Colon (tissue), 2 donors: Measurements from ENCODE around the gene B9D1.

Experiments
- FAIRE-seq: peaks from 2 replicates; lab custom pipeline; 2012; peaks lifted over from hg19 to GRCh38; lab: Jason Lieb, UNC
- donor health status: control.
- donor health status: control.

B9D1 gene

DNA sequence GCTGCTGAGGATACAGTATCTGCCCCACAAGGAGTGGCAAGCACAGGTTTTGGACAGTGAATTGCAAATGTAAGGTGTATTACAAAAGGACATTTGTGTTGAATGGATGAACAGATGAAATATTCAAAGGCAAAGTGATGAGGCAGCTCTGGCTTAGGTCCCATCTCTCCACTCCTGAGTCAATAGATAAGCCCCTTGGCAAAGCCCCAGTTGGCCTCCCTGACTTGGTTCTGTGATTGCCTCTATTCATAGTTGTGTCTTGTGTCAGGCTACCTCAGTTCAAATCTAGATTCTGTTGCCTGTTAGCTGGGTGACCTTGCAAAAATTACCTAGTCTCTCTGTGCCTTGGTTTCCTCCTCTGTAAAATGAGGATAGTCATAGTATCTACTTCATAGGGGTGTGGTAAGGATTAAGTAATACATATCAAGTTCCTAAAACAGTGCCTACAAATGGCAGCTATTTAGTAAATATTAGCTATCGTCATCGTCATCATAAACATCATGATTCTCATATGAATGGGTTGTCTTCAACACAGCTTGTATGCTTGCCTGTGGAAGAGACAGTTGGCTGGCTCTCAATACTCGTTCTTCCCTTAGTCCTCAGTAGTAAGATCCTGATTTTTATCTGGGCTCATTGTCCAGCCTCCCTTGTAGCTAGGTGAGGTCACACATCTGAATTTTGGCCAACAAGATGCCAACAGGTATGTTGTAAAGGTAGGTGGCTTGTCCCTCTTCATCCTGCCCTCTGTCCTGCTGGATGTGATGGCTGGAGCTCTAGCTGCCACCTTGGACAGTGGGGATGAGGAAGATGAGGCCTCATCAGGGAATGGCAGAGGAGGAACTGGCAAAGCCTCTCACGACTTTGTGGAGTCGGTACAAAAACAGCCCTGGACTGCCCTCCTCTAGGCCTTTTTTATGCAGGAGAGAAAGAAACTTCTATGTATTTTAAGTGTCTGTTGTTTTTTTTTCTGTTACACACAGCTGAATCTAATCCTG lies 26.6 kb upstream of the B9D1 start:
- FAIRE-seq, result no peak

DNA sequence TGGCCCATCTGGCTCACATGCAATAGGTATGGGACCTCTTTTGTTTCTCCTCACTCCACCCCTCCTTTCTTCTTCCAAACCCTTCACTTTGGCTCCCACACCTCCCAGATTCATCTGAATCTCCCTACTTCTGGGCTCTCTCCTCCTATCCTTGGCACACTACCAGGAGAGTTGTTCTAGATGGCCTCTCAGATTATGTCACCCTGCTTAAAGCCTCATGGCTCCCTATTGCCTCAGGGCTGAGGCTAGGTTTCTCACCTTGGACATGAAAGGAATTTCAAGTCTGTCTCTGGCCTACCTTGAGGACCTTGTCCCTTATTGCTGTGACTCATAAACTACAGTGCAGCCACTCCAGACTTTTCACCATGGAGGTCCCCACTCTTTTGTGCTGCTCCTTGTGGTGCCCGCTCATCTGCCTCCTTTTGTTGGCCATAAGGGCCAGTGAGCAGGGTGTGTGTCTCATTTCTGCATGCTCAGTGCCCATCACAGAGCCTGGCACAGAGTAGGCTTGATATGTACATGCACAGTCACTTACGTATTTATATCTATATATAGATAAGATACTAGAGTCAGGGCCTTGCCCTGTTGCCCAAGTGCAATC lies 25.5 kb upstream of the B9D1 start:
- no peak for FAIRE-seq

- FAIRE-seq, result no peak
These were observed 24.7 kb upstream of the B9D1 start, which contains the start of gene MFAP4 for GRCh38 chr17:19386974-19387920. Gene MFAP4 (minus strand): TSS chr17:19387190. CDS start chr17:19387155, 35 bp downstream.

GRCh38 chr17:19386051-19386929 lies 23.8 kb upstream of the B9D1 start:
- no peak for FAIRE-seq

DNA sequence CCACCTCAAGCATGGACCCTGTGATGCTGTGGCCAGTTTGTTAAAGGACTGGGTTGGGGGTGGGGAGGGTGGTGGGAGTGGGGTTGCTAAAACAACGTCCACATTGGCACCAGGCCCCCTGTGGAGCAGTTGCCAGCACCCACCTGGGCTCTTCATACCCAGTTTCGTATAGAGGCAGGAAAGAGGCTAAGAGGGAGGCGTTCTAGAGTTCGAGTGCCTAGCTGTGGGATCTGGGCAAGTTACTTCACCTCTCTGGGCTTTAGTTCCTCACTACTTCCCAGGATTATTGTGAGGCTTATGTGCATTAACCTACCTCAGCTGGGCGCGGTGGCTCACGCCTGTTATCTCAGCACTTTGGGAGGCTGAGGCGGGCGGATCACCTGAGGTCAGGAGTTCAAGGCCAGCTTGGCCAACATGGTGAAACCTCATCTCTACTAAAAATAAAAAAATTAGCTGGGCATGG lies 23.0 kb upstream of the B9D1 start:
- FAIRE-seq, result no peak

DNA sequence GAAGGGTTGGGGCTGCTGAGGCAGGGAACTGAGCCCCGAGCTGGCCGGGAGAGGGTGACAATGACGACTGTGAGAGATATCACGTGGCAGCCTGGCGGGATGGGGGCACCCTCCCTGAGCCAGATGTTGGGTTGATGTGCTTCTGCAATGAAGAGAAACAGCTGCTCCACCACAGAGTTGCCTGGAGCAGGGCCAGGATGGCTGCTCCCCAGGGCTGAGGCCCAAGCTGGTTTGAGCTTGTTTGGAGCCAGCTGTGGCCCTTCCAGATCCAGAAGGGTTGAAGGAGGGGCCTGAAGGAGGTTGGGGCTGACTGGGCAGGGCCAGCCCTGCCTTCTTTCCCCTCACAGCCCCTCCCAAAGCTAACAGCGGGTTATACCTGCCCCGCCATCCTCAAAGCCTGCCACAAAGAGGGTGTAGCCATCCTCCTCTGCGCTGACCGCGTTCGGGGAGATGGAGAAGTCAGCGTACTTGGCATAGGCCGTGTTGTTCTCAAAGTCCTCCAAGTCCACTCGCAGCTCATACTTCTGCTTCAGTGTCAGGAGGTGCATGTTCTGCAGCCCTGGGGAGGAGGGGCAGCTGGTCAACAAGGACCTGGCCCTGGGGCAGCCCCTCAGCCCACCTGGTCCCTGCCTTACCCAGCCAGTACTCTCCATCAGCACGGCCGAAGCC lies 22.3 kb upstream of the B9D1 start:
- FAIRE-seq, result no peak

GRCh38 chr17:19383681-19384470 lies 21.4 kb upstream of the B9D1 start:
- FAIRE-seq, result no peak

DNA sequence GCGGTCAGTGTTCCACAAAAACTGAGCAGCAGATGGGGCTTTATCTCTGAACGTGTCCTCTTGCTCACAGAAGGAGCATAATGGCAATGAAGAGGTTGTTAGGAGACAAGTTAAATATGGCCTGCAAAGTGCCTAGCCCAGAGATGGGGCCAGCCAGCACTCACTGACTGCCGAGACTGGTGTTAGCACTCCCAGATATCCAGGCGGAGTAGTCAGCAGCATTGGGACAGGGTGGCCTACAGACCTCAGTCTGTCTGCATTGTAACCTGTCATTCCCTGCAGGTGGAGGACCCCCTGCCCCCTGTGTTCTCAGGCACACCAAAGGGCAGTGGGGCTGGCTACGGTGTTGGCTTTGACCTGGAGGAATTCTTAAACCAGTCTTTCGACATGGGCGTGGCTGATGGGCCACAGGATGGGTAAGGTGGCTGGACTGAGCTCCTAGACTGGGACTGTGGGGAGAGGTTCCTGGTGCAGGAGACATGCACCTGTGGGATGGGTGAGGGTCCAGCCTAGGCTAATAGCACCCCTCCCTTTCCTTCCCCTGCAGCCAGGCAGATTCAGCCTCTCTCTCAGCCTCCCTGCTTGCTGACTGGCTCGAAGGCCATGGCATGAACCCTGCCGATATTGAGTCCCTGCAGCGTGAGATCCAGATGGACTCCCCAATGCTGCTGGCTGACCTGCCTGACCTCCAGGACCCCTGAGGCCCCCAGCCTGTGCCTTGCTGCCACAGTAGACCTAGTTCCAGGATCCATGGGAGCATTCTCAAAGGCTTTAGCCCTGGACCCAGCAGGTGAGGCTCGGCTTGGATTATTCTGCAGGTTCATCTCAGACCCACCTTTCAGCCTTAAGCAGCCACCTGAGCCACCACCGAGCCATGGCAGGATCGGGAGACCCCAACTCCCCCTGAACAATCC lies 20.3 kb upstream of the B9D1 start:
- FAIRE-seq, result no peak

DNA sequence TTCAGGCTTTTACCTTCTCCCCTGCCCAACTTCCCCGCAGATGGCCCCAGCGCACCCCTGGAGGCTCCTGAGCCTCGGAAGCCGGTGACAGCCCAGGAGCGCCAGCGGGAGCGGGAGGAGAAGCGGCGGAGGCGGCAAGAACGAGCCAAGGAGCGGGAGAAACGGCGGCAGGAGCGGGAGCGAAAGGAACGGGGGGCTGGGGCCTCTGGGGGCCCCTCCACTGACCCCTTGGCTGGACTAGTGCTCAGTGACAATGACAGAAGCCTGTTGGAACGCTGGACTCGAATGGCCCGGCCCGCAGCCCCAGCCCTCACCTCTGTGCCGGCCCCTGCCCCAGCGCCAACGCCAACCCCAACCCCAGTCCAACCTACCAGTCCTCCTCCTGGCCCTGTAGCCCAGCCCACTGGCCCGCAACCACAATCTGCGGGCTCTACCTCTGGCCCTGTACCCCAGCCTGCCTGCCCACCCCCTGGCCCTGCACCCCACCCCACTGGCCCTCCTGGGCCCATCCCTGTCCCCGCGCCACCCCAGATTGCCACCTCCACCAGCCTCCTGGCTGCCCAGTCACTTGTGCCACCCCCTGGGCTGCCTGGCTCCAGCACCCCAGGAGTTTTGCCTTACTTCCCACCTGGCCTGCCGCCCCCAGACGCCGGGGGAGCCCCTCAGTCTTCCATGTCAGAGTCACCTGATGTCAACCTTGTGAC lies 19.4 kb upstream of the B9D1 start:
- FAIRE-seq, result no peak

DNA sequence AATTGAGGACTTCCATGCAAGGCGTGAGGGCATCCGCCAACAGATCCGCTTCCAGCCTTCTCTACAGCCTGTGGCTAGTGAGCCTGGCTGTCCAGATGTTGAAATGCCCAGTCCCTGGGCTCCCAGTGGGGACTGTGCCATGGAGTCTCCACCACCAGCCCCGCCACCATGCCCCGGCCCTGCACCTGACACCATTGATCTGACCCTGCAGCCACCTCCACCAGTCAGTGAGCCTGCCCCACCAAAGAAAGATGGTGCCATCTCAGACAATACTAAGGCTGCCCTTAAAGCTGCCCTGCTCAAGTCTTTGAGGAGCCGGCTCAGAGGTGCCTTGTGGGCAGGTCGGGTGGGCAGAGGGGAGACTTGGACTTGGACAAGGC lies 18.8 kb upstream of the B9D1 start:
- no peak for FAIRE-seq

GRCh38 chr17:19380481-19381301 lies 18.2 kb upstream of the B9D1 start:
- FAIRE-seq, result no peak

GRCh38 chr17:19379361-19380065 lies 17.0 kb upstream of the B9D1 start:
- FAIRE-seq, result no peak

- no peak for FAIRE-seq
These were observed 16.2 kb upstream of the B9D1 start, which contains the start of gene MAPK7 for GRCh38 chr17:19378416-19379360. Gene MAPK7 (plus strand): TSS chr17:19378498. CDS start chr17:19378901, 403 bp downstream.

DNA sequence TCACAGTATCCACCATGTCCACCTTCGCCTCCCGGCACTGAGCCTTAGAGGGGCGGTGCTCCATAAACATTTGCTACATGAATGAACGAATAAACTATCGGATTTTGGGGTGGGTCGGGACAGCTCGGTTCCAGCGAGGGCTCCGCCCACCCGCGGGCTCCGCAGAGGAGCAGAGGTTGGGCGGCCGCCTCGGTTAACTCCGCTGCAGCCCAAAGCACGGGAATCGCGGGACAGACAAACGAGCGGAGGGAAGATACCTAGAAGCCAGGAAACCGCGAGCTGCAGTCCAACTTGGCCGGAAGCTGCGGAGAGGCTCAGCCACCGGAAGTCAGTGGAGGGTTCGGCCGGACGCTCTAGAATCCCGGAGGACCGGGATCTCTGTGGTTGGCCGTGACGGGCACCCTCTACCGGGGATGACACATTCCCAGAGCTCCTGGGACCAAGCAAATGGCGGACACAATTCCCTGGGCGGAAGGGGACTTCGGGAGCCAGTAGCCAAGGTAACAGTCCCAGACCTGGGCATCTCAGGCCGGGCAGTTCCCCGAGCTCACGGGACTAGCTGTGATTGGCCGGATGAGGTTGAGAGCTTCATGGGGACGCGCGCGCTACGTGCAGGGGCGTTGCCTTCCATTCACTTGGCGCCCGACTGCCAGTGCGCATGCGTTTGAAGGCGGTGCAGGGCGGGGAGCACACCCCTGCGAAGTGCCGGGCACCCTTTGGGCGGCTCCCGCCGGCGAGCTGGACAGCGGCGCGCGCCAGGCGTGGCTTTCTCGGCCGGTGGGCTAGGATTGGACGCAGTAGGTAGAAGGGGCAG lies 15.3 kb upstream of the B9D1 start:
- FAIRE-seq, result peak; percentile 95
